Endometrial microvascular endothelial cells (primary cell): Measurements from ENCODE around the gene GPR176. TPM values are rescaled to one million over a fixed set of nuclear protein-coding genes. Genes with fewer than 3 reads are reported as not detected.

Source experiments
- in situ Hi-C: cut with HindIII; loops from 2 replicates; pipeline ENCODE4 v1.10.0; 2017; ENCODE audit warnings: low sequenced_read_pairs, low pct_unique_long_range_greater_than_20kb; ENCODE audit errors: inconsistent ontology term
- total RNA-seq: library from RNA; depleted of rRNA; stranded (reverse); fragments of >200 nt; gene quantifications from one replicate; pipeline ENCODE4 v1.2.3, GENCODE V29; 2015; ENCODE audit errors: inconsistent ontology term

Gene GPR176
- 26.5 TPM for total RNA-seq

GRCh38 chr15:39919748-39920509 lies at the start of gene GPR176:
Gene GPR176, minus strand, starts transcription at chr15:39920266. Its CDS starts 240 bp downstream, at chr15:39920026.
- in situ Hi-C loops, result no loop called here

GRCh38 chr15:39969002-39969394 lies 48.9 kb upstream of the GPR176 start:
- in situ Hi-C loops, result no loop called here

GRCh38 chr15:39968273-39969001 lies 48.4 kb upstream of the GPR176 start:
- in situ Hi-C loops, result no loop called here

- in situ Hi-C loops, result no loop called here
Observed at GRCh38 chr15:39966521-39966920, 46.5 kb upstream of the GPR176 start.

- in situ Hi-C loops, result no loop called here
Observed at GRCh38 chr15:39963786-39964185, 43.7 kb upstream of the GPR176 start.

- in situ Hi-C loops, result no loop called here
Observed at GRCh38 chr15:39961051-39961450, 41.0 kb upstream of the GPR176 start.

- in situ Hi-C loops, result no loop called here
Observed at GRCh38 chr15:39960411-39960810, 40.3 kb upstream of the GPR176 start.

- in situ Hi-C loops, result no loop called here
Observed at GRCh38 chr15:39959411-39959810, 39.3 kb upstream of the GPR176 start.

- in situ Hi-C loops, result no loop called here
Observed at GRCh38 chr15:39957481-39957880, 37.4 kb upstream of the GPR176 start.

GRCh38 chr15:39953521-39953920 lies 33.5 kb upstream of the GPR176 start:
- in situ Hi-C loops, result no loop called here

- in situ Hi-C loops, result no loop called here
Observed at GRCh38 chr15:39951561-39951960, 31.5 kb upstream of the GPR176 start.

GRCh38 chr15:39948817-39949216 lies 28.8 kb upstream of the GPR176 start:
- in situ Hi-C loops, result no loop called here

GRCh38 chr15:39947401-39948197 lies 27.5 kb upstream of the GPR176 start:
- in situ Hi-C loops, result no loop called here

GRCh38 chr15:39946862-39947261 lies 26.8 kb upstream of the GPR176 start:
- in situ Hi-C loops, result no loop called here

- in situ Hi-C loops, result no loop called here
Observed at GRCh38 chr15:39944726-39945125, 24.7 kb upstream of the GPR176 start.

- in situ Hi-C loops, result no loop called here
Observed at GRCh38 chr15:39942753-39943150, 22.7 kb upstream of the GPR176 start.

- in situ Hi-C loops, result no loop called here
Observed at GRCh38 chr15:39942101-39942752, 22.2 kb upstream of the GPR176 start.

- in situ Hi-C loops, result no loop called here
Observed at GRCh38 chr15:39939487-39940452, 19.7 kb upstream of the GPR176 start.
